HEK293 (cell line): ENCODE data around the gene COX5A.
A peak's percentile ranks its signal among the peaks of the same experiment; 100 is the strongest.
"Not testable (repeated sequence)": the region's sequence is repeated elsewhere in the genome, so short reads cannot be mapped to it uniquely, and the experiment has no call there.

ENCODE experiments used
- CTCF ChIA-PET: fragments of 350-600 bp; formaldehyde crosslinking; extraction: SDS; loops from one replicate; lab custom pipeline; 2021; ENCODE audit warnings: antibody characterized with exemption; lab: Yijun Ruan, JAX
- POLR2A ChIA-PET: fragments of 300-600 bp; formaldehyde crosslinking; extraction: SDS; loops from one replicate; lab custom pipeline; 2020; ENCODE audit warnings: antibody characterized with exemption, inconsistent platforms; lab: Yijun Ruan, JAX
- H3K27ac ChIP-seq: fragments of 200-500 bp; sonication (Bioruptor generic); 2 replicates; pipeline ENCODE4 v1.5.1; 2014; ENCODE audit warnings: low read depth, low read length, control low read depth, inconsistent platforms; ENCODE audit errors: extremely low read depth
- H3K36me3 ChIP-seq, 2 experiments: fragments of 200-500 bp in 1 of 2; sonication (Bioruptor generic) in 1 of 2; 1 replicate in 1 of 2; 2 replicates in 1 of 2; pipeline ENCODE4 v1.5.1; 2014 to 2017; ENCODE audit warnings: inconsistent platforms in 2 of 2, low read length in 2 of 2; ENCODE audit not compliant: control insufficient read depth in 2 of 2, insufficient read depth in 1 of 2
- H3K4me1 ChIP-seq: fragments of 200-500 bp; sonication (Bioruptor generic); 2 replicates; pipeline ENCODE4 v1.5.1; 2014; ENCODE audit warnings: mild to moderate bottlenecking, low read length, inconsistent platforms; ENCODE audit not compliant: control insufficient read depth, insufficient read depth
- H3K4me3 ChIP-seq: 2 replicates; pipeline ENCODE4 v1.5.1; 2011; ENCODE audit warnings: low read depth, mild to moderate bottlenecking, control low read depth, low read length, moderate library complexity
- H3K9me3 ChIP-seq: fragments of 200-500 bp; sonication (Bioruptor generic); 2 replicates; pipeline ENCODE4 v1.5.1; 2014; ENCODE audit warnings: low read depth, low read length, inconsistent platforms; ENCODE audit not compliant: control insufficient read depth, insufficient read depth
- GLIS1 ChIP-seq: fragments of 450-650 bp; formaldehyde crosslinking; IDR thresholded peaks from 2 replicates; pipeline ENCODE4 v1.5.1; 2016; ENCODE audit warnings: missing biosample characterization, missing genetic modification characterization
- IKZF3 ChIP-seq: fragments of 450-650 bp; IDR thresholded peaks from 2 replicates; pipeline ENCODE4 v1.5.0; 2018; ENCODE audit warnings: missing biosample characterization, mild to moderate bottlenecking, missing genetic modification characterization, moderate library complexity
- SCRT1 ChIP-seq: fragments of 450-650 bp; formaldehyde crosslinking; IDR thresholded peaks from 2 replicates; pipeline ENCODE4 v1.5.1; 2016; ENCODE audit warnings: missing biosample characterization, missing genetic modification characterization, borderline replicate concordance
- YY1 ChIP-seq: fragments of 450-650 bp; formaldehyde crosslinking; IDR thresholded peaks from 2 replicates; pipeline ENCODE4 v1.5.1; 2018; ENCODE audit warnings: missing biosample characterization, missing genetic modification characterization
- ZBTB17 ChIP-seq: fragments of 450-650 bp; formaldehyde crosslinking; IDR thresholded peaks from 2 replicates; pipeline ENCODE4 v1.5.1; 2016; ENCODE audit warnings: missing biosample characterization, missing genetic modification characterization
- ZEB2 ChIP-seq: fragments of 450-650 bp; formaldehyde crosslinking; IDR thresholded peaks from 2 replicates; pipeline ENCODE4 v1.5.1; 2016; ENCODE audit warnings: missing biosample characterization, missing genetic modification characterization
- ZFHX2 ChIP-seq: fragments of 450-650 bp; formaldehyde crosslinking; conservative IDR thresholded peaks from 2 replicates; pipeline ENCODE4 v1.5.1; 2016; ENCODE audit warnings: missing biosample characterization, missing genetic modification characterization
- ZNF23 ChIP-seq: fragments of 450-650 bp; formaldehyde crosslinking; IDR thresholded peaks from 2 replicates; pipeline ENCODE4 v1.5.1; 2016; ENCODE audit warnings: missing biosample characterization, missing genetic modification characterization, borderline replicate concordance
- ZNF600 ChIP-seq: fragments of 450-650 bp; formaldehyde crosslinking; IDR thresholded peaks from 2 replicates; pipeline ENCODE4 v1.5.1; 2016; ENCODE audit warnings: missing biosample characterization, missing genetic modification characterization
- ZNF654 ChIP-seq: fragments of 450-650 bp; formaldehyde crosslinking; IDR thresholded peaks from 2 replicates; pipeline ENCODE4 v1.5.1; 2016; ENCODE audit warnings: low read depth, missing biosample characterization, missing genetic modification characterization
- TF ChIP-seq, protein P1 (sequence below): fragments of 450-650 bp; formaldehyde crosslinking; IDR thresholded peaks from 2 replicates; pipeline ENCODE4 v1.5.1; 2016; ENCODE audit warnings: missing biosample characterization, missing genetic modification characterization
- TF ChIP-seq, protein P2 (sequence below): fragments of 450-650 bp; formaldehyde crosslinking; IDR thresholded peaks from 2 replicates; pipeline ENCODE4 v1.5.1; 2016; ENCODE audit warnings: missing biosample characterization, missing genetic modification characterization
- TF ChIP-seq, protein P3 (sequence below): fragments of 450-650 bp; formaldehyde crosslinking; IDR thresholded peaks from 2 replicates; pipeline ENCODE4 v1.5.1; 2016; ENCODE audit warnings: missing biosample characterization, missing genetic modification characterization
- TF ChIP-seq, protein P4 (sequence below): fragments of 450-650 bp; formaldehyde crosslinking; IDR thresholded peaks from 2 replicates; pipeline ENCODE4 v1.5.1; 2016; ENCODE audit warnings: missing biosample characterization, missing genetic modification characterization
- TF ChIP-seq, protein P5 (sequence below): fragments of 450-650 bp; formaldehyde crosslinking; conservative IDR thresholded peaks from 2 replicates; pipeline ENCODE4 v1.5.1; 2016; ENCODE audit warnings: low read depth, missing biosample characterization, missing genetic modification characterization
- TF ChIP-seq, protein P6 (sequence below): fragments of 450-650 bp; formaldehyde crosslinking; IDR thresholded peaks from 2 replicates; pipeline ENCODE4 v1.5.1; 2017; ENCODE audit warnings: missing biosample characterization, mild to moderate bottlenecking, missing genetic modification characterization, moderate library complexity
- TF ChIP-seq, protein P7 (sequence below): fragments of 450-650 bp; formaldehyde crosslinking; IDR thresholded peaks from 2 replicates; pipeline ENCODE4 v1.5.1; 2017; ENCODE audit warnings: missing biosample characterization, missing genetic modification characterization

The COX5A gene

DNA sequence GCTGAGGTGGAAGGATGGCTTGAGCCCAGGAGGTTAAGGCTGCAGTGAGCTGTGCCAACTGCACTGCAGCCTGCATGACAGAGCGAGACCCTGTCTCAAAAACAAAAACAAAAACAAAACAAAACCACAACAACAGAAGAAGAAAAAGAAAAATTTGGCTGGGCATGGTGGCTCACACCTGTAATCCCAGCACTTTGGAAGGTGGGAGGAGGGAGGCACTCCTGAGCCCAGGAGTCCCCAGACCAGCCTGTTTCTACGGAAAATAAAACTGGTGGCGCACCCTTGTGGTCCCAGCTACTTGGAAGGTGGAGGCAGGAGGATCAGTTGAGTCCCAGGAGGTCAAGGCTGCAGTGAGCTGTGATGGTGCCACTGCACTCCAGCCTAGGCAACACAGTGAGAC, 2.7 kb downstream of the COX5A start:
- CTCF ChIA-PET: interaction anchor here (0.9 to 1.5 kb wide), 7 partner anchors 15 to 269 kb away, joined by 3 to 11 read pairs (median 4); no protein-coding TSS in a partner anchor
- TF ChIP-seq, protein P1, sequence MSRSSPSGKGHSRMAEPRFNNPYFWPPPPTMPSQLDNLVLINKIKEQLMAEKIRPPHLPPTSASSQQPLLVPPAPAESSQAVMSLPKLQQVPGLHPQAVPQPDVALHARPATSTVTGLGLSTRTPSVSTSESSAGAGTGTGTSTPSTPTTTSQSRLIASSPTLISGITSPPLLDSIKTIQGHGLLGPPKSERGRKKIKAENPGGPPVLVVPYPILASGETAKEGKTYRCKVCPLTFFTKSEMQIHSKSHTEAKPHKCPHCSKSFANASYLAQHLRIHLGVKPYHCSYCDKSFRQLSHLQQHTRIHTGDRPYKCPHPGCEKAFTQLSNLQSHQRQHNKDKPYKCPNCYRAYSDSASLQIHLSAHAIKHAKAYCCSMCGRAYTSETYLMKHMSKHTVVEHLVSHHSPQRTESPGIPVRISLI (tag by site-specific recombination): peak; percentile 63; the same call in 1 of the 2 replicates
- TF ChIP-seq, protein P2, sequence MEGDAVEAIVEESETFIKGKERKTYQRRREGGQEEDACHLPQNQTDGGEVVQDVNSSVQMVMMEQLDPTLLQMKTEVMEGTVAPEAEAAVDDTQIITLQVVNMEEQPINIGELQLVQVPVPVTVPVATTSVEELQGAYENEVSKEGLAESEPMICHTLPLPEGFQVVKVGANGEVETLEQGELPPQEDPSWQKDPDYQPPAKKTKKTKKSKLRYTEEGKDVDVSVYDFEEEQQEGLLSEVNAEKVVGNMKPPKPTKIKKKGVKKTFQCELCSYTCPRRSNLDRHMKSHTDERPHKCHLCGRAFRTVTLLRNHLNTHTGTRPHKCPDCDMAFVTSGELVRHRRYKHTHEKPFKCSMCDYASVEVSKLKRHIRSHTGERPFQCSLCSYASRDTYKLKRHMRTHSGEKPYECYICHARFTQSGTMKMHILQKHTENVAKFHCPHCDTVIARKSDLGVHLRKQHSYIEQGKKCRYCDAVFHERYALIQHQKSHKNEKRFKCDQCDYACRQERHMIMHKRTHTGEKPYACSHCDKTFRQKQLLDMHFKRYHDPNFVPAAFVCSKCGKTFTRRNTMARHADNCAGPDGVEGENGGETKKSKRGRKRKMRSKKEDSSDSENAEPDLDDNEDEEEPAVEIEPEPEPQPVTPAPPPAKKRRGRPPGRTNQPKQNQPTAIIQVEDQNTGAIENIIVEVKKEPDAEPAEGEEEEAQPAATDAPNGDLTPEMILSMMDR (tag by site-specific recombination): peak; percentile 71
- TF ChIP-seq, protein P3, sequence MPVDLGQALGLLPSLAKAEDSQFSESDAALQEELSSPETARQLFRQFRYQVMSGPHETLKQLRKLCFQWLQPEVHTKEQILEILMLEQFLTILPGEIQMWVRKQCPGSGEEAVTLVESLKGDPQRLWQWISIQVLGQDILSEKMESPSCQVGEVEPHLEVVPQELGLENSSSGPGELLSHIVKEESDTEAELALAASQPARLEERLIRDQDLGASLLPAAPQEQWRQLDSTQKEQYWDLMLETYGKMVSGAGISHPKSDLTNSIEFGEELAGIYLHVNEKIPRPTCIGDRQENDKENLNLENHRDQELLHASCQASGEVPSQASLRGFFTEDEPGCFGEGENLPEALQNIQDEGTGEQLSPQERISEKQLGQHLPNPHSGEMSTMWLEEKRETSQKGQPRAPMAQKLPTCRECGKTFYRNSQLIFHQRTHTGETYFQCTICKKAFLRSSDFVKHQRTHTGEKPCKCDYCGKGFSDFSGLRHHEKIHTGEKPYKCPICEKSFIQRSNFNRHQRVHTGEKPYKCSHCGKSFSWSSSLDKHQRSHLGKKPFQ (tag by site-specific recombination): peak; percentile 40; the same call in 1 of the 2 replicates
- TF ChIP-seq, protein P4, sequence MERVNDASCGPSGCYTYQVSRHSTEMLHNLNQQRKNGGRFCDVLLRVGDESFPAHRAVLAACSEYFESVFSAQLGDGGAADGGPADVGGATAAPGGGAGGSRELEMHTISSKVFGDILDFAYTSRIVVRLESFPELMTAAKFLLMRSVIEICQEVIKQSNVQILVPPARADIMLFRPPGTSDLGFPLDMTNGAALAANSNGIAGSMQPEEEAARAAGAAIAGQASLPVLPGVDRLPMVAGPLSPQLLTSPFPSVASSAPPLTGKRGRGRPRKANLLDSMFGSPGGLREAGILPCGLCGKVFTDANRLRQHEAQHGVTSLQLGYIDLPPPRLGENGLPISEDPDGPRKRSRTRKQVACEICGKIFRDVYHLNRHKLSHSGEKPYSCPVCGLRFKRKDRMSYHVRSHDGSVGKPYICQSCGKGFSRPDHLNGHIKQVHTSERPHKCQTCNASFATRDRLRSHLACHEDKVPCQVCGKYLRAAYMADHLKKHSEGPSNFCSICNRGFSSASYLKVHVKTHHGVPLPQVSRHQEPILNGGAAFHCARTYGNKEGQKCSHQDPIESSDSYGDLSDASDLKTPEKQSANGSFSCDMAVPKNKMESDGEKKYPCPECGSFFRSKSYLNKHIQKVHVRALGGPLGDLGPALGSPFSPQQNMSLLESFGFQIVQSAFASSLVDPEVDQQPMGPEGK (tag by site-specific recombination): peak; percentile 25; the same call in 1 of the 2 replicates
- TF ChIP-seq SCRT1 (tag by site-specific recombination) (peak; percentile 67; the same call in 1 of the 2 replicates), IKZF3 (peak; percentile 81), ZEB2 (tag by site-specific recombination) (peak; percentile 38; the same call in 1 of the 2 replicates), GLIS1 (tag by site-specific recombination) (peak; percentile 52; the same call in 1 of the 2 replicates), ZBTB17 (peak; percentile 43; the same call in 1 of the 2 replicates), ZNF654 (tag by site-specific recombination) (peak; percentile 46), ZNF600 (tag by site-specific recombination) (peak; percentile 79)
- TF ChIP-seq, protein P5, sequence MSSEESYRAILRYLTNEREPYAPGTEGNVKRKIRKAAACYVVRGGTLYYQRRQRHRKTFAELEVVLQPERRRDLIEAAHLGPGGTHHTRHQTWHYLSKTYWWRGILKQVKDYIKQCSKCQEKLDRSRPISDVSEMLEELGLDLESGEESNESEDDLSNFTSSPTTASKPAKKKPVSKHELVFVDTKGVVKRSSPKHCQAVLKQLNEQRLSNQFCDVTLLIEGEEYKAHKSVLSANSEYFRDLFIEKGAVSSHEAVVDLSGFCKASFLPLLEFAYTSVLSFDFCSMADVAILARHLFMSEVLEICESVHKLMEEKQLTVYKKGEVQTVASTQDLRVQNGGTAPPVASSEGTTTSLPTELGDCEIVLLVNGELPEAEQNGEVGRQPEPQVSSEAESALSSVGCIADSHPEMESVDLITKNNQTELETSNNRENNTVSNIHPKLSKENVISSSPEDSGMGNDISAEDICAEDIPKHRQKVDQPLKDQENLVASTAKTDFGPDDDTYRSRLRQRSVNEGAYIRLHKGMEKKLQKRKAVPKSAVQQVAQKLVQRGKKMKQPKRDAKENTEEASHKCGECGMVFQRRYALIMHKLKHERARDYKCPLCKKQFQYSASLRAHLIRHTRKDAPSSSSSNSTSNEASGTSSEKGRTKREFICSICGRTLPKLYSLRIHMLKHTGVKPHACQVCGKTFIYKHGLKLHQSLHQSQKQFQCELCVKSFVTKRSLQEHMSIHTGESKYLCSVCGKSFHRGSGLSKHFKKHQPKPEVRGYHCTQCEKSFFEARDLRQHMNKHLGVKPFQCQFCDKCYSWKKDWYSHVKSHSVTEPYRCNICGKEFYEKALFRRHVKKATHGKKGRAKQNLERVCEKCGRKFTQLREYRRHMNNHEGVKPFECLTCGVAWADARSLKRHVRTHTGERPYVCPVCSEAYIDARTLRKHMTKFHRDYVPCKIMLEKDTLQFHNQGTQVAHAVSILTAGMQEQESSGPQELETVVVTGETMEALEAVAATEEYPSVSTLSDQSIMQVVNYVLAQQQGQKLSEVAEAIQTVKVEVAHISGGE (tag by site-specific recombination): peak; percentile 69
- H3K4me3 ChIP-seq, H3K4me1 ChIP-seq, H3K27ac ChIP-seq, H3K9me3 ChIP-seq: not testable (repeated sequence)
- POLR2A ChIA-PET: interaction anchor here (0.6 to 1.2 kb wide), 4 partner anchors 10 to 837 kb away, joined by 3 to 4 read pairs (median 3); partner anchors contain the start of gene RPP25
- peaks cover 12 to 34% of the 10 kb centered on the region in 2 experiments; a peak in 2 of 3 replicates for H3K36me3 ChIP-seq

DNA sequence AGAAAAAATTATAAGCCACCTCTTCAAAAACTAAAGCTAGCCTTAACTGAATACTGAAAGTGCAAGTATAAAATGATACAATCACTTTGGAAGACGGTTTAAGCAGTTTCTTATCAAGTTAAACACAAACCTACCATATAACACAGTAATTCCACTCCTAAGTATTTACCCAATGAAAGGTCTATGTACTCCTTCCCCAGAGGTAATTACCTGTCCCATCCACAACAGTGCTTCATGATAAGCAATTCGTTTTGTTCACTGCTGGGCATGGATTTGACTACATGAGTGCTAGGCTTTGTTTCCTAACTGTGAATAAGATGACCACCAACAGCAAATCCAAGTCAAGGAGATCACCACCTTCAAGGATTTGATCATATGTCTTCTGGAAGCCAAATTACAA, 4.3 kb downstream of the COX5A start:
- Histone ChIP-seq H3K36me3 (peaks cover 22 to 50% of the 10 kb centered on the region in 2 experiments), H3K9me3 (no peaks in the 10 kb centered on the region), H3K4me1 (peaks cover 7% of the 10 kb centered on the region), H3K27ac (no peak overlapping the region), H3K4me3 (no peak overlapping the region)
- ChIA-PET POLR2A (interaction anchor here (0.6 to 0.8 kb wide), 2 partner anchors 11 to 23 kb away, joined by 3 to 9 read pairs; no protein-coding TSS in a partner anchor), CTCF (interaction anchor here (0.8 to 1.1 kb wide), 2 partner anchors 13 to 18 kb away, joined by 4 to 5 read pairs; no protein-coding TSS in a partner anchor)
- TF ChIP-seq ZNF23 (tag by site-specific recombination) (no peak), YY1 (tag by site-specific recombination) (no peak), ZFHX2 (tag by site-specific recombination) (no peak), ZNF600 (tag by site-specific recombination) (peak; percentile 12; the same call in 1 of the 2 replicates)
- TF ChIP-seq, protein P6, sequence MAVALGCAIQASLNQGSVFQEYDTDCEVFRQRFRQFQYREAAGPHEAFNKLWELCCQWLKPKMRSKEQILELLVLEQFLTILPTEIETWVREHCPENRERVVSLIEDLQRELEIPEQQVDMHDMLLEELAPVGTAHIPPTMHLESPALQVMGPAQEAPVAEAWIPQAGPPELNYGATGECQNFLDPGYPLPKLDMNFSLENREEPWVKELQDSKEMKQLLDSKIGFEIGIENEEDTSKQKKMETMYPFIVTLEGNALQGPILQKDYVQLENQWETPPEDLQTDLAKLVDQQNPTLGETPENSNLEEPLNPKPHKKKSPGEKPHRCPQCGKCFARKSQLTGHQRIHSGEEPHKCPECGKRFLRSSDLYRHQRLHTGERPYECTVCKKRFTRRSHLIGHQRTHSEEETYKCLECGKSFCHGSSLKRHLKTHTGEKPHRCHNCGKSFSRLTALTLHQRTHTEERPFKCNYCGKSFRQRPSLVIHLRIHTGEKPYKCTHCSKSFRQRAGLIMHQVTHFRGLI (tag by site-specific recombination): no peak
- TF ChIP-seq, protein P1 (tag by site-specific recombination): no peak
- TF ChIP-seq, protein P7, sequence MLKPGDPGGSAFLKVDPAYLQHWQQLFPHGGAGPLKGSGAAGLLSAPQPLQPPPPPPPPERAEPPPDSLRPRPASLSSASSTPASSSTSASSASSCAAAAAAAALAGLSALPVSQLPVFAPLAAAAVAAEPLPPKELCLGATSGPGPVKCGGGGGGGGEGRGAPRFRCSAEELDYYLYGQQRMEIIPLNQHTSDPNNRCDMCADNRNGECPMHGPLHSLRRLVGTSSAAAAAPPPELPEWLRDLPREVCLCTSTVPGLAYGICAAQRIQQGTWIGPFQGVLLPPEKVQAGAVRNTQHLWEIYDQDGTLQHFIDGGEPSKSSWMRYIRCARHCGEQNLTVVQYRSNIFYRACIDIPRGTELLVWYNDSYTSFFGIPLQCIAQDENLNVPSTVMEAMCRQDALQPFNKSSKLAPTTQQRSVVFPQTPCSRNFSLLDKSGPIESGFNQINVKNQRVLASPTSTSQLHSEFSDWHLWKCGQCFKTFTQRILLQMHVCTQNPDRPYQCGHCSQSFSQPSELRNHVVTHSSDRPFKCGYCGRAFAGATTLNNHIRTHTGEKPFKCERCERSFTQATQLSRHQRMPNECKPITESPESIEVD (tag by site-specific recombination): 0 out of 2 replicates have a peak, but pooled peaks have one; percentile 37
